IMR-90 (cell line): ENCODE measurements around the gene DNAH8.

Experiments used
- BHLHE40 ChIP-seq: fragments of 150-350 bp; IDR thresholded peaks from 2 replicates; pipeline ENCODE4 v1.6.1; 2016; ENCODE audit warnings: mild to moderate bottlenecking, low read depth, low read length
- CEBPB ChIP-seq: IDR thresholded peaks from 2 replicates; pipeline ENCODE4 v1.6.1; 2012; ENCODE audit warnings: low read depth, low read length, improper control_type of control experiment
- MXI1 ChIP-seq: IDR thresholded peaks from 2 replicates; pipeline ENCODE4 v1.6.1; 2012; ENCODE audit warnings: low read depth, mild to moderate bottlenecking, low read length, moderate library complexity, borderline replicate concordance
- NFE2L2 ChIP-seq: fragments of 150-350 bp; IDR thresholded peaks from 2 replicates; pipeline ENCODE4 v1.6.1; 2016; ENCODE audit warnings: low read depth, mild to moderate bottlenecking, low read length
- POLR2A ChIP-seq: IDR thresholded peaks from 2 replicates; pipeline ENCODE4 v1.6.1; 2012; ENCODE audit warnings: mild to moderate bottlenecking, low read depth, low read length
- RAD21 ChIP-seq: IDR thresholded peaks from 2 replicates; pipeline ENCODE4 v1.6.1; 2012; ENCODE audit warnings: low read length, improper control_type of control experiment
- SMC3 ChIP-seq: fragments of 150-350 bp; IDR thresholded peaks from 2 replicates; pipeline ENCODE4 v1.6.1; 2016; ENCODE audit warnings: low read depth, mild to moderate bottlenecking, antibody characterized with exemption, low read length, moderate library complexity
- TF ChIP-seq, protein P1 (sequence below): conservative IDR thresholded peaks from 2 replicates; pipeline ENCODE4 v1.5.1; 2012; ENCODE audit warnings: mild to moderate bottlenecking, low read depth, low read length, improper control_type of control experiment
- TF ChIP-seq, protein P2 (sequence below): fragments of 150-350 bp; IDR thresholded peaks from 2 replicates; pipeline ENCODE4 v1.6.1; 2016; ENCODE audit warnings: low read depth, mild to moderate bottlenecking, low read length, moderate library complexity, borderline replicate concordance

DNA sequence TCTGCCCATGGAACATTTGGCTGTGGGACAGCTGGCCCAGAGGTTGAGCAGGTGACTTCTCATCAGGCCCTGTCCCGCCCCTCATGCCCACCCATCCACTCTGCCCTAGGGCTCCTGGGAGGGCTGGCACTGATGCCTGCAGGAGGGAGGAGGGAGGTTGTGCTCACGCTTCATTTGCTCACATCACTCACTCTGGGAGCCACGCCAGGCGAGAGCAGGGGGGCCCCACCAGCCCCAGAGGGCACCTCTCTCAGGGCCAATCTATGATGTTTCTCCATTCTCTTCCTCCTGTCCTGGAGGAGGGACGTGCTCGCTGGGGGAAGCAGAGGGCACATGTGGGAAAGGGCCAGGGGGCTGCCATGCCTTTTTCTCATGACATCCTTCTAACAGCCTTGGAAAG is 322.6 kb downstream of the DNAH8 start:
- TF ChIP-seq RAD21 (no peak), POLR2A (no peak), BHLHE40 (no peak), MXI1 (no peak), NFE2L2 (no peak), CEBPB (no peak), SMC3 (no peak)
- TF ChIP-seq, protein P1, sequence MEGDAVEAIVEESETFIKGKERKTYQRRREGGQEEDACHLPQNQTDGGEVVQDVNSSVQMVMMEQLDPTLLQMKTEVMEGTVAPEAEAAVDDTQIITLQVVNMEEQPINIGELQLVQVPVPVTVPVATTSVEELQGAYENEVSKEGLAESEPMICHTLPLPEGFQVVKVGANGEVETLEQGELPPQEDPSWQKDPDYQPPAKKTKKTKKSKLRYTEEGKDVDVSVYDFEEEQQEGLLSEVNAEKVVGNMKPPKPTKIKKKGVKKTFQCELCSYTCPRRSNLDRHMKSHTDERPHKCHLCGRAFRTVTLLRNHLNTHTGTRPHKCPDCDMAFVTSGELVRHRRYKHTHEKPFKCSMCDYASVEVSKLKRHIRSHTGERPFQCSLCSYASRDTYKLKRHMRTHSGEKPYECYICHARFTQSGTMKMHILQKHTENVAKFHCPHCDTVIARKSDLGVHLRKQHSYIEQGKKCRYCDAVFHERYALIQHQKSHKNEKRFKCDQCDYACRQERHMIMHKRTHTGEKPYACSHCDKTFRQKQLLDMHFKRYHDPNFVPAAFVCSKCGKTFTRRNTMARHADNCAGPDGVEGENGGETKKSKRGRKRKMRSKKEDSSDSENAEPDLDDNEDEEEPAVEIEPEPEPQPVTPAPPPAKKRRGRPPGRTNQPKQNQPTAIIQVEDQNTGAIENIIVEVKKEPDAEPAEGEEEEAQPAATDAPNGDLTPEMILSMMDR: no peak
- TF ChIP-seq, protein P2, sequence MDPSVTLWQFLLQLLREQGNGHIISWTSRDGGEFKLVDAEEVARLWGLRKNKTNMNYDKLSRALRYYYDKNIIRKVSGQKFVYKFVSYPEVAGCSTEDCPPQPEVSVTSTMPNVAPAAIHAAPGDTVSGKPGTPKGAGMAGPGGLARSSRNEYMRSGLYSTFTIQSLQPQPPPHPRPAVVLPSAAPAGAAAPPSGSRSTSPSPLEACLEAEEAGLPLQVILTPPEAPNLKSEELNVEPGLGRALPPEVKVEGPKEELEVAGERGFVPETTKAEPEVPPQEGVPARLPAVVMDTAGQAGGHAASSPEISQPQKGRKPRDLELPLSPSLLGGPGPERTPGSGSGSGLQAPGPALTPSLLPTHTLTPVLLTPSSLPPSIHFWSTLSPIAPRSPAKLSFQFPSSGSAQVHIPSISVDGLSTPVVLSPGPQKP: no peak
